ENCODE measurements around the gene C1QTNF6.

Gene C1QTNF6

GRCh38 chr22:37157516-37158285, 30.3 kb downstream of the C1QTNF6 start:
- TF ChIP-seq CTCF (IDR thresholded peaks at IDR 0.05; ENCODE audit: control extremely low read depth, extremely low read depth, low read depth, missing control alignments): no peak
- ChIA-PET CTCF (interaction anchor here (1.0 to 2.2 kb wide), 4 partner anchors 8 to 42 kb away, joined by 3 to 12 read pairs (median 5); no protein-coding TSS in a partner anchor), POLR2A (interaction anchor here (0.6 to 0.8 kb wide), 2 partner anchors 33 to 42 kb away, joined by 3 to 4 read pairs; no protein-coding TSS in a partner anchor)
- no peak for DNase-seq (ENCODE audit: extremely low spot score)

GRCh38 chr22:37156686-37157435, 31.2 kb downstream of the C1QTNF6 start:
- ChIA-PET POLR2A (interaction anchor here (0.8 kb wide), 1 partner anchor 43 kb away, joined by 3 read pairs; no protein-coding TSS in a partner anchor), CTCF (interaction anchor here (1.0 to 2.2 kb wide), 6 partner anchors 9 to 43 kb away, joined by 3 to 12 read pairs (median 4); no protein-coding TSS in a partner anchor)
- TF ChIP-seq CTCF (IDR thresholded peaks at IDR 0.05; ENCODE audit: control extremely low read depth, extremely low read depth, low read depth, missing control alignments): no peak
- DNase-seq (ENCODE audit: extremely low spot score): no peak

GRCh38 chr22:37155971-37156370, 32.1 kb downstream of the C1QTNF6 start:
- CTCF ChIA-PET: interaction anchor here (1.0 to 2.2 kb wide), 5 partner anchors 9 to 44 kb away, joined by 3 to 12 read pairs (median 4); no protein-coding TSS in a partner anchor
- no peak for DNase-seq (ENCODE audit: extremely low spot score)
- POLR2A ChIA-PET: no interaction called here
- TF ChIP-seq CTCF (IDR thresholded peaks at IDR 0.05; ENCODE audit: control extremely low read depth, extremely low read depth, low read depth, missing control alignments): no peak

GRCh38 chr22:37154925-37155712, 32.9 kb downstream of the C1QTNF6 start:
- no peak for TF ChIP-seq CTCF (IDR thresholded peaks at IDR 0.05; ENCODE audit: control extremely low read depth, extremely low read depth, low read depth, missing control alignments)
- POLR2A ChIA-PET: interaction anchor here (0.7 kb wide), 1 partner anchor 196 kb away, joined by 3 read pairs; no protein-coding TSS in a partner anchor
- DNase-seq (ENCODE audit: extremely low spot score): peak; percentile 42
- CTCF ChIA-PET: interaction anchor here (1.0 to 1.5 kb wide), 2 partner anchors 15 to 45 kb away, joined by 4 read pairs; no protein-coding TSS in a partner anchor

- no peak for TF ChIP-seq CTCF (IDR thresholded peaks at IDR 0.05; ENCODE audit: control extremely low read depth, extremely low read depth, low read depth, missing control alignments)
- ChIA-PET POLR2A (no interaction called here), CTCF (interaction anchor here (1.4 to 7.7 kb wide), 3 partner anchors 8 to 106 kb away, joined by 4 to 53 read pairs (median 4); no protein-coding TSS in a partner anchor)
- DNase-seq (ENCODE audit: extremely low spot score): no peak
Measured at GRCh38 chr22:37153901-37154300, 34.1 kb downstream of the C1QTNF6 start.

Data from GM10248 (cell line).